Measurements from ENCODE around the gene PARP16. TPM values are rescaled to one million over a fixed set of nuclear protein-coding genes. Genes with fewer than 3 reads are reported as not detected.
"Not testable (repeated sequence)": the region's sequence is repeated elsewhere in the genome, so short reads cannot be mapped to it uniquely, and the experiment has no call there.

The PARP16 gene
- total RNA-seq, 2 donors from 2014 or later, result 11.5 to 13.8 TPM

DNA sequence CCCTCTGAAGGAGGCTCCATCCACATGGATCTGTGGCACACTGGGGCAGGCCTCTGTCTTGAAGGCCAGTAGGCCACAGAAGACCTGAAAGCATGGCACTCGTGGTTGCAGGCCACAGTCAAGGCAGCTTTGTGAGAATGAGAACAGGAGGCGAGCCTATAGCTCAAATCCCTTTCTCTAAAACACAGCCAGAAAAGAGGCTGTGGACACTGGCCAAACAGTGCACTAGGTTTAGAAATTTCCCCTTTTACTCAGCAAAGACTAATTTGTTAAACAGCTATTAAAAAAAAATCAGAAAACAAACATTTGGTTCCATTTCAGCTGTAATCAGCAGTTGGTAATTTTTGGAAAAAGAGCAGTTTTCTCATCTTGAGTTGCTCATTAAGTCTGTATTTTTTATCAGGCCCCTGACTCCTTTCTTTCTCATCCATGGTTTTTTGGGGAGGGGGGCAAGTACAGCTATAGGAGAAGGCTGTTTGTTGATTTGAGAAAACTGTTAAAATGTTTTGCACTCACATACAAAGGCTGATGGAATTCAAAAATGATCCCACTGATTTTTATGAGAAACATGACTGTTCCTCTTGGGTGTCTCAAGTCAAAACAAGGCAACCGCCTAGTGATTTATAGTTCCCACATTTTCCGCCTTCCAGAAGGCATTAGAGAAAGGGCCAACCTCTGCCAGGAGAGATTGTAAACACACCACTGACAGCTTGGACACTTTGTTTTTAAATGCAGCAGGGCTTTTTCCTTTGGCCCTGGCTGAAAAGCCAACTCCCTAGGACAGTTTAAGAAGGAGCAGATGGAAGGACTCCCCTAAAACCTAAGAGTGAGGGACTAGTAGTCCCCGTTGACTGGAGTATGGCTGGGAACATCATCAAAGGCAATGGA, 28.1 kb downstream of the PARP16 start:
- H3K27ac Mint-ChIP-seq, result no peak overlapping the region
- no peak overlapping the region for H3K4me3 Mint-ChIP-seq
- H3K4me1 Mint-ChIP-seq, result peaks cover 2% of the 10 kb centered on the region
- ATAC-seq (no peak), DNase-seq (no peak)
- H3K9me3 ChIP-seq (ENCODE audit: control insufficient read depth, low read length, poor library complexity, severe bottlenecking), result no peaks in the 10 kb centered on the region
- H3K36me3 Mint-ChIP-seq (ENCODE audit: low read depth), result peaks cover 9% of the 10 kb centered on the region
- no peaks in the 10 kb centered on the region for H3K27me3 Mint-ChIP-seq

DNA sequence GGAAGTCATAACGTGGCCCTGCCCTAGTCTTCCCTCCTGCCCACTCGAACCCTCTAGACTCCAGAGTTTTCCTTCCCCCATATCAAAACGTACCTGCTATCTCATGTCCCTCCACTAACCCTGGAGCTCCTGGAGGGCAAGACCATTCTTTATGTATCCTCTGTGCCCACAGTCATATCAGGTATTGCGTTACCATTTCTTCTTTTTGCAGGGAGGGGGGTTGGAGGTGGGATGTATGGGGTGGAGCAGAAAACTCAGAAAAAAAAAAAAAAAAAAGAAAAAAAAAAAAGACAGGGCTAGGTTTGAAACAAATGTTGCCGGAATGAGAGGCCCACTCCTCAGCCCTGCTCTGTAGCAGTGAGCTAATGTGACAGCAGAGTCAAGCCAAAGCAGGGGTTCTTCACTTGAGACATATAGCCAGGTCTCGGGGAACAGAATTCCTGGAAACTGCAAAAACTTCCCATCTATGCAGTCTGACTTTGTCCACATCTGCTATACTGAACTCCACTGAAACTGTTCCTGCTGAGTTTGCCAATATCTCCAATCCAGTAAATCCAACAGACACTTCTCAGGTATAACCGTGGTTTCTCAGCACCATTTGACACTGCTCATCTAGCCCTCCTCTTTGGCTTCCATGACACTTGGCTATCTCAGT, 31.1 kb downstream of the PARP16 start:
- Mint-ChIP-seq H3K27me3 (no peaks in the 10 kb centered on the region), H3K4me3 (no peak overlapping the region), H3K4me1 (peaks cover 2% of the 10 kb centered on the region), H3K36me3 (ENCODE audit: low read depth) (peaks cover 7% of the 10 kb centered on the region), H3K27ac (no peak overlapping the region)
- DNase-seq, result no peak
- no peak for ATAC-seq
- no peaks in the 10 kb centered on the region for H3K9me3 ChIP-seq (ENCODE audit: control insufficient read depth, low read length, poor library complexity, severe bottlenecking)

DNA sequence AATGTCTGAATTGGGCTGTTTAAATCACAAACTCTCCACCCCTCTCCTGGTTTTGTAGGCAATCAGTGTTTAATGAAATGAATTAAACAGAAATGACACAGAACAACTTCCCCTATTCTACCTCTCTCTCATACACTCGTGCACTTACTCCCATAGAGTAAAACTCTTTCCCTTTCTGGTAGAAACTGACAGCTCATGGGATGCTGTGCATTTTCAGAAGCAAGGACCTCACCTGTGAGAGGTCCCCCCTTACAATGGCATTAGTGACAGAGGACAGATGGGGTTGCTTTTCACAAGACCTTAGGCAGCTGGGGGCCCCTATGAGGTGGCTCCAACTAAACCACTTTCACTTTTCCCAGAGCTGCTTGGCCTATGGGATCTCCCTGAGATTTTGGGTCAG, 31.9 kb downstream of the PARP16 start:
- H3K9me3 ChIP-seq (ENCODE audit: control insufficient read depth, low read length, poor library complexity, severe bottlenecking), result no peaks in the 10 kb centered on the region
- Mint-ChIP-seq H3K27me3 (no peaks in the 10 kb centered on the region), H3K27ac (no peak overlapping the region), H3K4me3 (no peak overlapping the region), H3K4me1 (peaks cover 6% of the 10 kb centered on the region), H3K36me3 (ENCODE audit: low read depth) (peaks cover 9% of the 10 kb centered on the region)
- DNase-seq (no peak), ATAC-seq (no peak)

DNA sequence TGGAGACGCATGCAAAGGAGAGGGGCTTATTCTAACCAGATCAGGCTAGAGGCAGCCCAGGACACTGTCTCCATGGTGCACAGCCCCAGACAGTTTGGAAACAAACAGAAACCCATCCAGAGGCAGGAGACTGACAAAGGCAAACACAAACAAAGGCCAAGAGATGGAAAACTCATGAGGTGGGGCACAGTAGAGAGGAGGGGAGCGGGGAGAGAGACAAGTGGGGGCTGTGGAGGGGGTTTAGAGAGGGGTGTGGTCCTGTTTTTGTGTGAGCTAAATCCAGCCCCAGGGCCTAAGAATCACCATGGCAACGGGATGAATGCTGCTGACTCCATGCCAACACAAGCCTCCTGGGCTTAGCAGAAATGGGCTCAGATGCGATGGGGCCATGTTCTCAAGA, 32.3 kb downstream of the PARP16 start:
- ATAC-seq (no peak), DNase-seq (no peak)
- no peaks in the 10 kb centered on the region for H3K9me3 ChIP-seq (ENCODE audit: control insufficient read depth, low read length, poor library complexity, severe bottlenecking)
- Mint-ChIP-seq H3K4me1 (peaks cover 6% of the 10 kb centered on the region), H3K36me3 (ENCODE audit: low read depth) (peaks cover 7% of the 10 kb centered on the region), H3K27me3 (no peaks in the 10 kb centered on the region), H3K4me3 (no peak overlapping the region), H3K27ac (no peak overlapping the region)

- Mint-ChIP-seq H3K4me3 (no peak overlapping the region), H3K4me1 (peaks cover 6% of the 10 kb centered on the region), H3K27me3 (no peaks in the 10 kb centered on the region), H3K36me3 (ENCODE audit: low read depth) (peaks cover 9% of the 10 kb centered on the region), H3K27ac (peak overlapping the region; percentile 24)
- ATAC-seq (peak; percentile 81), DNase-seq (no peak)
- H3K9me3 ChIP-seq (ENCODE audit: control insufficient read depth, low read length, poor library complexity, severe bottlenecking), result no peaks in the 10 kb centered on the region
Observed at GRCh38 chr15:65249641-65250040, 37.0 kb downstream of the PARP16 start.

GRCh38 chr15:65248511-65249255, 38.0 kb downstream of the PARP16 start:
- peaks cover 9% of the 10 kb centered on the region for H3K36me3 Mint-ChIP-seq (ENCODE audit: low read depth)
- peak overlapping the region; percentile 24 for H3K27ac Mint-ChIP-seq

GRCh38 chr15:65246939-65247338, 39.7 kb downstream of the PARP16 start:
- ATAC-seq (no peak), DNase-seq (no peak)
- no peaks in the 10 kb centered on the region for H3K9me3 ChIP-seq (ENCODE audit: control insufficient read depth, low read length, poor library complexity, severe bottlenecking)
- Mint-ChIP-seq H3K27ac (no peak overlapping the region), H3K4me3 (no peak overlapping the region), H3K27me3 (no peaks in the 10 kb centered on the region), H3K4me1 (peaks cover 6% of the 10 kb centered on the region), H3K36me3 (ENCODE audit: low read depth) (peaks cover 7% of the 10 kb centered on the region)

More at GRCh38 chr15:65248511-65249255, 38.0 kb downstream of the PARP16 start:
- no peak for ATAC-seq
- no peak for DNase-seq
- H3K9me3 ChIP-seq (ENCODE audit: control insufficient read depth, low read length, poor library complexity, severe bottlenecking), result no peaks in the 10 kb centered on the region
- Mint-ChIP-seq H3K27me3 (no peaks in the 10 kb centered on the region), H3K4me3 (no peak overlapping the region), H3K4me1 (peaks cover 6% of the 10 kb centered on the region)

GRCh38 chr15:65246026-65246714, 40.5 kb downstream of the PARP16 start:
- no peaks in the 10 kb centered on the region for H3K9me3 ChIP-seq (ENCODE audit: control insufficient read depth, low read length, poor library complexity, severe bottlenecking)
- DNase-seq (no peak), ATAC-seq (no peak)
- no peaks in the 10 kb centered on the region for H3K27me3 Mint-ChIP-seq
- no peak overlapping the region for H3K27ac Mint-ChIP-seq
- H3K4me1 Mint-ChIP-seq, result peaks cover 6% of the 10 kb centered on the region
- H3K36me3 Mint-ChIP-seq (ENCODE audit: low read depth), result peaks cover 7% of the 10 kb centered on the region
- no peak overlapping the region for H3K4me3 Mint-ChIP-seq

GRCh38 chr15:65245096-65245856, 41.4 kb downstream of the PARP16 start:
- no peak for ATAC-seq
- no peaks in the 10 kb centered on the region for H3K9me3 ChIP-seq (ENCODE audit: control insufficient read depth, low read length, poor library complexity, severe bottlenecking)
- no peak for DNase-seq
- Mint-ChIP-seq H3K36me3 (ENCODE audit: low read depth) (peaks cover 4% of the 10 kb centered on the region), H3K27me3 (no peaks in the 10 kb centered on the region), H3K4me1 (peaks cover 2% of the 10 kb centered on the region), H3K27ac (no peak overlapping the region), H3K4me3 (no peak overlapping the region)

- no peak overlapping the region for H3K27ac Mint-ChIP-seq
- DNase-seq, result no peak
Observed at GRCh38 chr15:65244638-65245037, 42.0 kb downstream of the PARP16 start.

DNA sequence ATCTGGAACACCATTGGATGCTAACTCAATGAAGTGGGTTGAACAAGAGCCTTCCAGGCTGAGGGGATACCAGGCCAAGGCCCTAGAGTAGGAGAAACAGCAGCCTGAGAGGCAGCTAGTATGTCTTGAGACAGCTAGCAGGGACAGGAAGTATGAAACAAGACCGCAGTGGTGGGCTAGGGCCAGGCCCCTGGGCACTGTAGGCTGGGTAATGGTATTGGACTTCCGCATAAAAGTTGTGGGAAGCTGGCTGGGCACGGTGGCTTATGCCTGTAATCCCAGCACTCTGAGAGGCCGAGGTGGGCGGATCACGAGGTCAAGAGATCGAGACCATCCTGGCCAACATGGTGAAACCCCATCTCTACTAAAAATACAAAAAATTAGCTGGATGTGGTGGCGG, 50.2 kb downstream of the PARP16 start:
- ATAC-seq, H3K27me3 Mint-ChIP-seq: not testable (repeated sequence)

More at GRCh38 chr15:65244638-65245037, 42.0 kb downstream of the PARP16 start:
- no peaks in the 10 kb centered on the region for H3K9me3 ChIP-seq (ENCODE audit: control insufficient read depth, low read length, poor library complexity, severe bottlenecking)
- no peaks in the 10 kb centered on the region for H3K27me3 Mint-ChIP-seq
- H3K36me3 Mint-ChIP-seq (ENCODE audit: low read depth), result peaks cover 4% of the 10 kb centered on the region
- no peak for ATAC-seq
- peaks cover 2% of the 10 kb centered on the region for H3K4me1 Mint-ChIP-seq
- H3K4me3 Mint-ChIP-seq, result no peak overlapping the region

DNA sequence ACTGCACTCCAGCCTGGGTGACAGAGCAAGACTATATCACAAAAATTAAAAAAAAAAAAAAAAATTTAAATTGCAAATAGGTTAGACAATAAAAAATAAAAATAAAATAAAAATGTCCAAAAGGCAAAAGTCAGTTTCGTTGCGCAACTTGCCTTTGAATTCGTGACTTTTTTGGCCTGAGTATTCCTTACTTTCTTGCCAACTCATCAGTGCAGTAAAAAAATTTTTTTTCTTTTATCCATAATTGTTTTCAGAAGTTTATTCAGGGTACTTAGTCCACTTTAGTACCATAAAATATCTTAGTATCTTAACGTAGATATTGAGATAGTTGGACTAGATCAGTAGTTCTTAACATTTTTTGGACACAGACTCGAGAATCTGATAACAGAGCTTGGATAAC, 53.0 kb downstream of the PARP16 start:
- H3K9me3 ChIP-seq (ENCODE audit: control insufficient read depth, low read length, poor library complexity, severe bottlenecking), result no peaks in the 10 kb centered on the region
- no peak for ATAC-seq
- DNase-seq, result no peak
- no peak overlapping the region for H3K4me3 Mint-ChIP-seq
- H3K27me3 Mint-ChIP-seq, result no peaks in the 10 kb centered on the region
- no peak overlapping the region for H3K27ac Mint-ChIP-seq
- H3K36me3 Mint-ChIP-seq (ENCODE audit: low read depth), result no peaks in the 10 kb centered on the region
- H3K4me1 Mint-ChIP-seq, result peaks cover 2% of the 10 kb centered on the region

More for the DNA sequence above, 50.2 kb downstream of the PARP16 start:
- H3K27ac Mint-ChIP-seq; H3K9me3 ChIP-seq (ENCODE audit: control insufficient read depth, low read length, poor library complexity, severe bottlenecking); H3K36me3 Mint-ChIP-seq (ENCODE audit: low read depth); DNase-seq; H3K4me1 Mint-ChIP-seq; H3K4me3 Mint-ChIP-seq: not testable (repeated sequence)
